Keratinocyte (primary cell): Measurements from ENCODE around the gene NKRF. TPM values are rescaled to one million over a fixed set of nuclear protein-coding genes. Genes with fewer than 3 reads are reported as not detected.

Experiments used
- DNase-seq: peaks from one replicate; pipeline ENCODE4 v3.0.0-alpha.2; 2011; ENCODE audit warnings: low read depth, missing footprints, low spot score
- FAIRE-seq: peaks from 2 replicates; lab custom pipeline; 2011; peaks lifted over from hg19 to GRCh38; lab: Jason Lieb, UNC
- H2AFZ ChIP-seq: 2 replicates; pipeline ENCODE4 v1.6.0; 2012; ENCODE audit warnings: low read length, control low read depth, inconsistent platforms; ENCODE audit not compliant: control insufficient read depth
- H3K27ac ChIP-seq: 2 replicates; pipeline ENCODE4 v1.5.1; 2011; ENCODE audit warnings: low read length; ENCODE audit not compliant: control insufficient read depth, insufficient read depth
- H3K27me3 ChIP-seq: 3 replicates; pipeline ENCODE4 v1.6.0; 2011; ENCODE audit warnings: low read length; ENCODE audit not compliant: control insufficient read depth, insufficient read depth; ENCODE audit errors: extremely low read depth
- H3K36me3 ChIP-seq, 2 experiments: 2 replicates in 1 of 2; 3 replicates in 1 of 2; pipeline ENCODE4 v1.5.1; 2011; ENCODE audit warnings: low read length in 2 of 2, mild to moderate bottlenecking in 1 of 2; ENCODE audit not compliant: control insufficient read depth in 2 of 2, insufficient read depth in 2 of 2; ENCODE audit errors: extremely low read depth in 1 of 2
- H3K4me1 ChIP-seq: 3 replicates; pipeline ENCODE4 v1.5.1; 2011; ENCODE audit warnings: low read length; ENCODE audit not compliant: control insufficient read depth, insufficient read depth; ENCODE audit errors: extremely low read depth
- H3K4me2 ChIP-seq: 3 replicates; pipeline ENCODE4 v1.6.0; 2011; ENCODE audit warnings: low read depth, low read length; ENCODE audit not compliant: control insufficient read depth, insufficient read depth; ENCODE audit errors: extremely low read depth
- H3K4me3 ChIP-seq, 3 experiments: fragments of 200-600 bp in 1 of 3; sonication (generic) in 1 of 3; 2 replicates in 2 of 3; 3 replicates in 1 of 3; pipeline ENCODE4 v1.5.1; 2011 to 2016; ENCODE audit warnings: low read length in 3 of 3, mild to moderate bottlenecking in 3 of 3, control low read depth in 2 of 3, inconsistent platforms in 1 of 3, low read depth in 1 of 3, mixed read lengths in 1 of 3, mixed run types in 1 of 3, moderate library complexity in 1 of 3; ENCODE audit not compliant: control insufficient read depth in 2 of 3, insufficient read depth in 2 of 3; ENCODE audit errors: extremely low read depth in 1 of 3
- H3K79me2 ChIP-seq: 2 replicates; pipeline ENCODE4 v1.6.0; 2012; ENCODE audit warnings: low read length; ENCODE audit not compliant: control insufficient read depth, insufficient read depth
- H3K9ac ChIP-seq: 3 replicates; pipeline ENCODE4 v1.6.0; 2011; ENCODE audit warnings: low read length; ENCODE audit not compliant: control insufficient read depth, insufficient read depth; ENCODE audit errors: extremely low read depth
- H3K9me1 ChIP-seq: 3 replicates; pipeline ENCODE4 v1.6.0; 2011; ENCODE audit warnings: low read length; ENCODE audit not compliant: control insufficient read depth, insufficient read depth; ENCODE audit errors: extremely low read depth
- H3K9me3 ChIP-seq: 2 replicates; pipeline ENCODE4 v1.5.1; 2012; ENCODE audit warnings: low read depth, low read length; ENCODE audit not compliant: control insufficient read depth
- H4K20me1 ChIP-seq: 3 replicates; pipeline ENCODE4 v1.6.0; 2011; ENCODE audit warnings: low read length; ENCODE audit not compliant: control insufficient read depth, insufficient read depth; ENCODE audit errors: extremely low read depth
- EZH2 ChIP-seq: IDR thresholded peaks from one replicate; pipeline ENCODE4 v1.6.1; 2012; ENCODE audit warnings: inconsistent platforms, mild to moderate bottlenecking, low read length, moderate library complexity
- dilution Hi-C: fragments of 300-500 bp; cut with MboI; formaldehyde crosslinking; loops from one replicate; pipeline ENCODE4 v1.7.0; 2020; ENCODE audit warnings: low sequenced_read_pairs; ENCODE audit not compliant: extremely low pct_ligation_motif_present
- polyA plus RNA-seq, 5 experiments: library from polyadenylated mRNA; depleted of rRNA in 3 of 5; stranded (reverse) in 3 of 5; stranded (forward) in 1 of 5; unstranded in 1 of 5; fragments of >200 nt; gene quantifications; 1 replicate in 1 of 5; 2 replicates in 3 of 5; 3 replicates in 1 of 5; pipeline versions ENCODE4 v1.2.1 to v1.2.3, GENCODE V29; 2011 to 2012; ENCODE audit warnings: missing spikeins in 2 of 5, low read depth in 1 of 5, low replicate concordance in 1 of 5
- TF ChIP-seq, protein P1 (sequence below), 3 experiments: IDR thresholded peaks in 1 of 3; conservative IDR thresholded peaks in 1 of 3; optimal IDR thresholded peaks in 1 of 3; 2 replicates in 2 of 3; 3 replicates in 1 of 3; pipeline versions ENCODE3 to v1.5.1; 2011; ENCODE audit warnings: low read length in 3 of 3, mild to moderate bottlenecking in 3 of 3, moderate library complexity in 2 of 3, control low read depth in 1 of 3, inconsistent platforms in 1 of 3; ENCODE audit not compliant: insufficient read depth in 2 of 3; ENCODE audit errors: extremely low read depth in 1 of 3

Gene NKRF
- polyA plus RNA-seq, 1 donor (not counting 4 experiments of a cell fraction or from before 2014, with no cell fraction given) = 11.0 TPM

DNA sequence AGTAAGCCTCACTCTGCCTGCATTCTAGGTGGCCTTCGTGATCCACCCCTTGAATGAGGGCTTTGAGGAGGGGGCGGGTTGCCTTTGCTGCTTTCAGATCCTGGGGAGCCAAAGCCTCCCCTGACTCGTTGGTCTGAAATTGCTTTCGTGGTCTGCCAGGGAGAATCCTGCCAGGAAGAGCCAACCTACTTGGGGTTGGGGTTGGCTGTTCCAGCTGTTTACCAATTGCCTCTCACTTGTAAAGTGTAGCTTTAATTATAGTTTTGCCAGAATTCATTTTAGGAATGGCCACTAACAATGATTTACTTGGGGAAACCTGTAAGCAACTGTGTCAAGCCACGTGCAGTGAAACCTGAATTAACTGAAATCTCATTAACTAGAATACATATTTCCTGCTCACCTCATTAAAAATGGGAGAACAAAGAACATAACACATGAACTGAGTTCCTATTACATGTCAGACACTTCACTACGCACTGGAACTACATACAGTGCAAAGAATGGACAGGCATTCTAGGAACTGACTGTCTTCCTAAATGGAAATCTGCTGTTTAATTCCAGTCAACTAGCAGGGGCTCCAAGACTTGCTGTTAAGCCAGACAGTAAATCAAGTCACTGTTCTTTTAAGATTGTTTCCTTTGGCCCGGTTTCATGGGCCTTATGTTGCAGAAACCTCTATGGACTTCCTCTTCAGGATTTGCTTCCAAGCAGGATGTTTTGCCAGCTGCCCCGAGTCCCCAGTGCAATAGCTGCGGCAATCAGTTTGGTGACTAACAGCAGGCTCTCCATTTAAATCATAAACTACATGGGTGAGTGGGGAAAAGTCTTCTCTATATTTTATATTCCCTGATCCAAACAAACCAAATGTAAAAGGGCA, 16.4 kb upstream of the NKRF start:
- TF ChIP-seq EZH2 = no peak
- TF ChIP-seq, protein P1, sequence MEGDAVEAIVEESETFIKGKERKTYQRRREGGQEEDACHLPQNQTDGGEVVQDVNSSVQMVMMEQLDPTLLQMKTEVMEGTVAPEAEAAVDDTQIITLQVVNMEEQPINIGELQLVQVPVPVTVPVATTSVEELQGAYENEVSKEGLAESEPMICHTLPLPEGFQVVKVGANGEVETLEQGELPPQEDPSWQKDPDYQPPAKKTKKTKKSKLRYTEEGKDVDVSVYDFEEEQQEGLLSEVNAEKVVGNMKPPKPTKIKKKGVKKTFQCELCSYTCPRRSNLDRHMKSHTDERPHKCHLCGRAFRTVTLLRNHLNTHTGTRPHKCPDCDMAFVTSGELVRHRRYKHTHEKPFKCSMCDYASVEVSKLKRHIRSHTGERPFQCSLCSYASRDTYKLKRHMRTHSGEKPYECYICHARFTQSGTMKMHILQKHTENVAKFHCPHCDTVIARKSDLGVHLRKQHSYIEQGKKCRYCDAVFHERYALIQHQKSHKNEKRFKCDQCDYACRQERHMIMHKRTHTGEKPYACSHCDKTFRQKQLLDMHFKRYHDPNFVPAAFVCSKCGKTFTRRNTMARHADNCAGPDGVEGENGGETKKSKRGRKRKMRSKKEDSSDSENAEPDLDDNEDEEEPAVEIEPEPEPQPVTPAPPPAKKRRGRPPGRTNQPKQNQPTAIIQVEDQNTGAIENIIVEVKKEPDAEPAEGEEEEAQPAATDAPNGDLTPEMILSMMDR (optimal IDR thresholded peaks at IDR 0.05 in 1 of 3, IDR thresholded peaks at IDR 0.05 in 1 of 3, conservative IDR thresholded peaks at IDR 0.05 in 1 of 3; ENCODE audit: extremely low read depth in 1 of 3, insufficient read depth in 2 of 3, low read length in 3 of 3) = no peak
- Histone ChIP-seq H4K20me1 (no peaks in the 10 kb centered on the region), H3K79me2 (no peaks in the 10 kb centered on the region), H3K36me3 (no peaks in the 10 kb centered on the region), H3K4me2 (no peak overlapping the region), H3K9me3 (no peaks in the 10 kb centered on the region), H2AFZ (no peak overlapping the region), H3K27ac (no peak overlapping the region), H3K9ac (no peak overlapping the region), H3K4me3 (no peak overlapping the region), H3K27me3 (no peaks in the 10 kb centered on the region), H3K4me1 (no peaks in the 10 kb centered on the region), H3K9me1 (no peaks in the 10 kb centered on the region)
- DNase-seq (no peak), FAIRE-seq (no peak)
- dilution Hi-C loops = no loop called here

DNA sequence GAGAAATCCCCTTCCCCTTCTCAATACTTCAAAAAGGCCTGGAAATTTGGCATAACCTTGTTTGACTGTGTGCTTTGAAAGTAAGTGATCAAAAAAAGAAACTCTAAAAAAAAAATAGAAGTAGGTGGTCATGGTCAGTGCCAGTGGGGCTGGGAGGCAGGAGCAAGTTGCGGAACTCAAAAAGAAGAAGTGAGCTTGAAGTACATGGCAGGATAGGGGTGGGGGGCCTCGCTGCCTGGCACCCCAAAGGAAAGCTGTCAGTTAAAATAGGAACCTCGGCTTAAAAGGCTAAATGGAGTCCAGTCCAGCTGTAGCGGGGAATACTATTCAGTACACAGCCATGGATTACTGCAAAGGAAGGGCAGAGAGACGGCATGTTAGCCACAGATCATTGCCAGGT, 12.2 kb upstream of the NKRF start:
- H3K4me3 ChIP-seq = no peak overlapping the region
- H3K9ac ChIP-seq = no peak overlapping the region
- no peaks in the 10 kb centered on the region for H3K4me1 ChIP-seq
- H3K79me2 ChIP-seq = no peaks in the 10 kb centered on the region
- DNase-seq (no peak), FAIRE-seq (no peak)
- no peaks in the 10 kb centered on the region for H4K20me1 ChIP-seq
- H3K27me3 ChIP-seq = no peaks in the 10 kb centered on the region
- TF ChIP-seq EZH2 = no peak
- TF ChIP-seq, protein P1 (optimal IDR thresholded peaks at IDR 0.05 in 1 of 3, IDR thresholded peaks at IDR 0.05 in 1 of 3, conservative IDR thresholded peaks at IDR 0.05 in 1 of 3; ENCODE audit: extremely low read depth in 1 of 3, insufficient read depth in 2 of 3, low read length in 3 of 3) = no peak
- no peaks in the 10 kb centered on the region for H3K36me3 ChIP-seq
- H3K9me1 ChIP-seq = no peaks in the 10 kb centered on the region
- H3K4me2 ChIP-seq = no peak overlapping the region
- no peak overlapping the region for H2AFZ ChIP-seq
- H3K9me3 ChIP-seq = no peaks in the 10 kb centered on the region
- H3K27ac ChIP-seq = no peak overlapping the region
- dilution Hi-C loops = no loop called here
